GM21529 (cell line): ENCODE results near the gene ERICH6B.

Source experiments
- ATAC-seq: cut with Tn5 transposase; IDR thresholded peaks from one replicate; pipeline ENCODE4 v1.9.1; 2021; ENCODE audit not compliant: unreplicated experiment

Gene ERICH6B

DNA sequence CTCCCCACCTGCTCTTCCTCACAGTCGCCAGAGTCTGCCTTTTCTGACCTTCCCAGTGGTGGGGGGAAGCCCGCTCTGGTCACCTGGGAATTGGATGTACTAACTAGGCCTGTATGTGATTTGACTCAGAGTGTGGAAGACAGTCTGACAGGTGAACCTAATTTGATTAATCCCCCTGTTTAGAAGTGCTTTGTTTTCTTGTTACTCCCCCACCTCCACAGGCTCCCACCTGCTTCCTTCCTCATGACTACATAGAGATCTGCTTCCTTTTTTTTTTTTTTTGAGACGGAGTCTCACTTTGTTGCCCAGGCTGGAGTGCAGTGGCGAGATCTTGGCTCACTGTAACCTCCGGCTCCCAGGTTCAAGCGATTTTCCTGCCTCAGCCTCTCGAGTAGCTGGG lies 106.8 kb downstream of the ERICH6B start:
- no peak for ATAC-seq

DNA sequence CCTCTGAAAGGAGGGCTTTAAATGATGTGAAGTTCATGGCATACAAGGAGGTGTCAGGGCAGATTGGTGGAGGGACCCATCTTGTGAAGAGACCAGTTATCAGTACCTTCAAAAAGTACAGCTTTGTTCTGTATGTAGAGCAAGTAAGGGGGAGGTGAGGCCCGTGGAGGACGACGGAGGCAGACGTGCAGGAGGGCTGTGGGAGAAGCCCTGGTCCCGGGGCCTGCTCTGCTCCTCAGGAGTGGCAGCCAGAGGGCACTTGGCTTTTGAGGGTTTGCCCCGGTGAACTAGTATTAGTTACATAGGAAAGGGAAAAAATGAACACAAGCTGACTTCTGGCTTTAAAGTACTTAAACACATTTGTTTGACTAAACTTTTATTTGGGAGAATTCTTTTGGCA lies 108.7 kb downstream of the ERICH6B start:
- no peak for ATAC-seq

- ATAC-seq: no peak
These were observed 111.9 kb downstream of the ERICH6B start for GRCh38 chr13:45503658-45504057.

DNA sequence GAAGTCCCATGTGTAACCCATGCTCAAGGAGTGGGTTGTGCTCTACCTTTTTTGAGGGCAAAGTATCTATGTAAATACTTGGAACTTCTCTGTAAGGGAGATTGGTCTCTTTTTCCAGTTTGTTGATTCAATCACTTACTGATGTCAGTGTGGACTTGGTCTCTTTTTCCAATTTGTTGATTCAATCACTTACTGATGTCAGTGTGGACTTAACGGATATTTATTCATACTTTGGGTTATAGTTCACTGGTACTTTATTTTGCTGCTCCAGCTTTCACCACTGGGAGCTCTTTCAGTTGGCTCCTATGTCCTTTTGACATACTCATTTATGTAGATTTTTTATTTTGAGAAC lies 114.4 kb downstream of the ERICH6B start:
- ATAC-seq: no peak

DNA sequence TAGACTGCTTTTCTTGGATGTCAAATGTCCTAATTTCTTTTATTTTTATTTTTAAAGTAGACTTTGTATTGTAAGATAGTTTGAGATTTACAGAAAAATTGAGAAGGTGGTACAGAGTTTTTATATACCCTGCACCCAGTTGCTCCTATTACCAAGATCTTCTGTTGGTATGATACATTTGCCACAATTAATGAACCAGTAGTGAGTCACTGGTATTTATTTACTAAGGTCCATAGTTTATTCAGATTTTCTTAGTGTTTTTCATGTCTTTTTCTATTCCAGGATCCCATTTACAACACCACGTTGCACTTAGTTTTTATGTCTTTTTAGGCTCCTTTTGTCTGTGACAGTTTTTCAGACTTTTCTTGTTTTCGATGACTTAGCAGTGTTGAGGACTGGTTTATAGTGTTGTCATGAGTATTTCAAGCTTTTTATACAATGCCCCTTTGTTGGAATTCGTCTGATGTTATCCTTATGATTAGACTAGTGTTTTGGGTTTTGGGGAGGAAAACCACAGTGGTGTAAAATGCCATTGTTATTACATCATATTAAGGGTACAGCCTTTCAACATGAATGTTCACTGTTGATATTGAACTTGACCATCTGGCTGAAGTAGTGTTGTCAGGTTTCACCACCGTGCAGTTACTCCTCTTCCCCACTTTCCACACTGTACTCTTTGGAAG lies 114.9 kb downstream of the ERICH6B start:
- no peak for ATAC-seq

DNA sequence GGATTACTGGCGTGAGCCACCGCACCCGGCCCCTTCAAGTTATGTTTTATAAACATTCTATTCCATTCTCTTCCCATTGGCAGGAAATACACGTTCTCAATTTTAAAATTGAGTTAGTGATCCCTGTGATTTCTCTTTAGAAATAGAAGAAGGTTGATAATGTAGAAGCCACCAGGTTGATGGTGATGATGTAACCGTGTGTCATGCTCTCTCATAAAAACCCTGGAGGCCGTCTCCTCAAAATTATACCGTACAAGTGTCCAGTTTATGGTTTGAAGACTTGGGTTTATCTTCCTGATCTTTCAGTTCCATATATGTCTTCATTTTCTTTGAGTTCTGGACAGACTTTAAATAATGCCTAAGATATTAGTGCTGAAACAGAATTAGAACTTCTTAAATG lies 118.6 kb downstream of the ERICH6B start:
- ATAC-seq: no peak

- no peak for ATAC-seq
These were observed 123.0 kb downstream of the ERICH6B start for GRCh38 chr13:45492538-45492937.
